NCI-H1694 (cell line): ENCODE results near the gene GLTPD2.

ENCODE experiments used
- DNase-seq: peaks from one replicate; lab custom pipeline; 2025; lab: John Stamatoyannopoulos, UW

Gene GLTPD2

GRCh38 chr17:4788807-4789700 is at the start of gene GLTPD2:
Gene GLTPD2, plus strand, starts transcription at chr17:4788964. Its CDS starts 48 bp downstream, at chr17:4789012.
- no peak for DNase-seq

GRCh38 chr17:4739122-4740024 is 49.4 kb upstream of the GLTPD2 start, which contains the start of the genes CXCL16 and ZMYND15:
Gene CXCL16, minus strand, starts transcription at chr17:4739928. Its CDS starts 589 bp downstream, at chr17:4739339.
Gene ZMYND15, plus strand, starts transcription at chr17:4739833. Its CDS starts 716 bp downstream, at chr17:4740549.
- no peak for DNase-seq

- no peak for DNase-seq
Observed at GRCh38 chr17:4740025-4740351, 48.8 kb upstream of the GLTPD2 start.

- DNase-seq = no peak
Observed at GRCh38 chr17:4740584-4740983, 48.2 kb upstream of the GLTPD2 start.

GRCh38 chr17:4741544-4741943 is 47.2 kb upstream of the GLTPD2 start:
- no peak for DNase-seq

GRCh38 chr17:4742133-4742532 is 46.6 kb upstream of the GLTPD2 start:
- DNase-seq = no peak

GRCh38 chr17:4742629-4743028 is 46.1 kb upstream of the GLTPD2 start:
- DNase-seq = no peak

- no peak for DNase-seq
Observed at GRCh38 chr17:4743216-4743615, 45.5 kb upstream of the GLTPD2 start.

GRCh38 chr17:4743898-4744297 is 44.9 kb upstream of the GLTPD2 start:
- no peak for DNase-seq

GRCh38 chr17:4744999-4745969 is 43.5 kb upstream of the GLTPD2 start:
- no peak for DNase-seq

GRCh38 chr17:4747847-4748246 is 40.9 kb upstream of the GLTPD2 start:
- no peak for DNase-seq

GRCh38 chr17:4748686-4749085 is 40.1 kb upstream of the GLTPD2 start:
- DNase-seq = no peak

- no peak for DNase-seq
Observed at GRCh38 chr17:4750606-4751005, 38.2 kb upstream of the GLTPD2 start.

GRCh38 chr17:4751932-4752331 is 36.8 kb upstream of the GLTPD2 start:
- no peak for DNase-seq

- no peak for DNase-seq
Observed at GRCh38 chr17:4753392-4753791, 35.4 kb upstream of the GLTPD2 start.

- no peak for DNase-seq
Observed at GRCh38 chr17:4759776-4760236, 29.0 kb upstream of the GLTPD2 start.

GRCh38 chr17:4764595-4764994 is 24.2 kb upstream of the GLTPD2 start:
- no peak for DNase-seq

- no peak for DNase-seq
Observed at GRCh38 chr17:4766201-4766600, 22.6 kb upstream of the GLTPD2 start.

GRCh38 chr17:4766723-4767122 is 22.0 kb upstream of the GLTPD2 start:
- no peak for DNase-seq

- no peak for DNase-seq
Observed at GRCh38 chr17:4768298-4768697, 20.5 kb upstream of the GLTPD2 start.

- DNase-seq = no peak
Observed at GRCh38 chr17:4769628-4770027, 19.1 kb upstream of the GLTPD2 start.
